Stimulated activated naive CD4-positive, alpha-beta T cell treated with Interleukin-2 at 50 U/mL for 16 hours (primary cell): ENCODE results near the gene CCDC93.

ENCODE experiments used
- DNase-seq: peaks from one replicate; lab custom pipeline; 2025; lab: John Stamatoyannopoulos, UW

Gene CCDC93

GRCh38 chr2:118013724-118014491 is at the start of gene CCDC93:
Gene CCDC93 (minus strand): TSS chr2:118014070. CDS start chr2:118013995, 75 bp downstream.
- DNase-seq = peak; percentile 84

- DNase-seq = no peak
These were observed 48.8 kb upstream of the CCDC93 start for GRCh38 chr2:118062669-118063068.

GRCh38 chr2:118062048-118062447 is 48.2 kb upstream of the CCDC93 start:
- no peak for DNase-seq

DNA sequence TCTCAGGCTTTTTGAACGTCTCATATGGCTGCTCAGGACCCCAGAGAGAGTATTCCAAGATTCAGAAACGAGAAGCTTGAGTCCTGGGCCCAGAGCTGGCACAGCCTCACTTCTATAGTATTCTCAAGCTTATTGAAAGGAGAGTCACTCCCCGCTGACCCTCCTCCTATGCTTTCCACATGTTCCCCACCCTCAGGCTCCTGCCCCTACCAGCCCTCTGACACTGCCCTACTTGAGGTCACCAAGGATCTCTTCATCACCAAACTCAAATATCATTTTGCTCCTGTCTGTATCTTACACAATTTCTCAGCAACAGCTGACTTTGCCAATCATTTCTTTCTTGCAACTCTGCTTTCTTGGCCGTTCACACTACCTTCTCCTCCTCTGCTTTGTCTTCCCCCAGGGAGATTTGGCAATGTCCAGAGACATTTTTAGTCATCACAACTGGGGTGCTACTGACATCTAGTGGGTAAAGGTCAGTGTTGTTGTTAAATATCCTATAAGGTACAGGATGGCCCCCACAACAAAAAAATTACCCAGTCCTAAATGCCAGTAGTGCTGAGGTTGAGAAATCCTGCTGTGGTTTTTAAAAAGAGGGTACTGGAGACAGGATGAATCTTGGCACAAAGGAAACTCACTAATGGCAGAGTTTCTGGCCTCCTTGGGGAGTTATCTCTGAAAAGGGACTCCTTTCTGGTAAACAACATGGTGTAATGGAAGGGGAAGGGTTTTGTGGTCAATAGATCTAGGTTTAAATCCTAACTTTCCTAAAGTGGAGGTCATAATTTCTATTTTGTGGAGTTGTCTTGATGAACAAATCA is 47.5 kb upstream of the CCDC93 start:
- no peak for DNase-seq

GRCh38 chr2:118059919-118060478 is 46.1 kb upstream of the CCDC93 start:
- no peak for DNase-seq

DNA sequence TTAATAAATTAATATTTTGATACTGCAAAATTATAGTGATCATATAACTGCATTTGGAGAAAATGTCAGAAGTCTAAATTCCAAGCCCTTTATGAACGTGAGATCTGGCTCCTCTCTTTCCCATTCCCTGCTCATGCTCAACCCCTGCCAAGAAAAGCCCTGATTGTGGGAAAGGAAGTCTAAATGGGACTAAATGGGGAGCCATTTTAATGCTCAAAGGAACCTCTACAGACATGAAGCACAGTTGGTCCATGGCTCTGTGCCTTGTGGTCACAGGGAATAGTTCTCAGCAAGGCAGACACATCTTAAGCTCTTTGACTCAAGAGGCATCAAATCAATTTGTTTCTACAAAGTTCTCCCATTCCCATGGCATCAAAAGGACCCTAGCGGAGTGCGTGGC is 45.1 kb upstream of the CCDC93 start:
- DNase-seq = no peak

- no peak for DNase-seq
These were observed 42.9 kb upstream of the CCDC93 start for GRCh38 chr2:118056801-118057200.

DNA sequence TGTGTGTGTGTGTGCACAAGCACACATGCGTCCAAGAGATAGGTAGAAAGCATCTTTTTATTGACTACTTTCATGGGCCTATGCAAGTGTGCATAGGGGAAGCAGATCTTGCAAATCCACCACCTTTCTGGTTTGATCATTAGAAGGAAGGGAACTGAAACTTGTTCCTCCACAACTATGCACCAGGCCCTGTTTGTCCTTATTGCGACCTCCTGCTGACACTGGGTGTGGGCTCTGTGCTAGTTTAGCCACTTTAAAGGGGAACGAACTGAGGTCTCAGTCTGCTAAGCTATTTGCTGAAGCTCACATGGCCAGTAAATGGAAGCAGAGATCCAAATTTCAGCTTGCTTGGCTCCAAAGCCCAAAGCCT is 42.3 kb upstream of the CCDC93 start:
- no peak for DNase-seq

- DNase-seq = no peak
These were observed 41.8 kb upstream of the CCDC93 start for GRCh38 chr2:118055512-118056164.

DNA sequence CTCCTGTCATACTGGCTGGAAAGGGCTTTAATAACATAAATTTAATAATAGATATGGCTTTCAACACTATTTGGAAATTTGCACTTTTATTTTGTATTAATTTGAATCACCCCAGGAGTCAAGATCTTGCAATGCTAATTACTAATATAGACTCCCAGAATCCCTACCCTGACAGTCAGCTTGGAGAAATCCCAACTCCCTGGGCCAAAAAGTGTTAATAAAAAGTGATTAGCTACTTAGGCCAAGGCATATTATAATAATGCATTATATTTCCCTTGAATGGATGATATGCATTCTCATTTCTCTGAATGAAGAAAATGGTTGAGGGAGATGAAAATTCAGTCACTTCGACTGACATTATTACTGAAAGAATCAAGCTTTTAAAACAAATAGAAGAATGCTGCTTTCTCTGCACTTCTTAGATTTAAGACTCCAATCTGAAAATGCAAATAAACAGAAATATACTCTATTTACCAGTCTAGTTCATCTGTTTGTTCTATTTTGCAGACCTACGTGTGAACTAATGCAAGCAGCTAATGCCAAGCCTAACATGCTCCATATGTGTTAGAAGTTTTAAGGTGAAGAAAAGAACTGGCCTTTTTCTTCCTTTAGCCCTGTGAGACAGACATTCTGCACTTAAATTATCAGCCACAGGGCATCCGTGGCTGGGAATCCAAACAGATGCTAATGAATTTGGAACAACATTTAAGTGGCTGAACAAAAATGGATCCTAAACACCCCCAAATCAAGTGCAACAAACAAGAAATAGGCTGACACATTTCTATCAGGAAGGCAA is 40.5 kb upstream of the CCDC93 start:
- DNase-seq = no peak

- DNase-seq = no peak
These were observed 39.8 kb upstream of the CCDC93 start for GRCh38 chr2:118053681-118054080.

GRCh38 chr2:118052474-118052873 is 38.6 kb upstream of the CCDC93 start:
- DNase-seq = no peak

DNA sequence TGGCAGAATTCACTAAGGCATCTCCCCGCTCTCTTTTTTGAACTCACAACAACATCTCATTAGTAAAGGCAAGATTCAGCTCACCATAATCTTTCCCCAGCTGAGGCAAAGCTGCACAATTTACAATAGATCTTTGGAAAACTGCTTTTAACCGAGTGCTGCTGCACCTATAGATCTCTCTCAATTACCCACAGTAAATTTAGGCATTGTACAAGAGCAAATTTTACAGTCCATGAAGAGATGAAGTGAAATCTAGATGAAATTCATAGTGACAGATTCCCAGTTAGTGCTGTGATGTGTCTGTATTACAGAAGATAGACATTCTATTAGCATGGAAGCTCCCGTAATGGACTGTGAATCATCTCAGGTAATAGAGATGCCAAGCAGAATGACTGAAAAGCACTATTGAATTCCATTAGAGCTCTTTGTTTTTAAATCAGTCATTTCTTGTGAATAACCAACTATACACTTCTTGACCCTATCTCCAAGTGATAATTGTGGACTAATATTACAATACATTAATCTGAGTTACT is 38.0 kb upstream of the CCDC93 start:
- no peak for DNase-seq

DNA sequence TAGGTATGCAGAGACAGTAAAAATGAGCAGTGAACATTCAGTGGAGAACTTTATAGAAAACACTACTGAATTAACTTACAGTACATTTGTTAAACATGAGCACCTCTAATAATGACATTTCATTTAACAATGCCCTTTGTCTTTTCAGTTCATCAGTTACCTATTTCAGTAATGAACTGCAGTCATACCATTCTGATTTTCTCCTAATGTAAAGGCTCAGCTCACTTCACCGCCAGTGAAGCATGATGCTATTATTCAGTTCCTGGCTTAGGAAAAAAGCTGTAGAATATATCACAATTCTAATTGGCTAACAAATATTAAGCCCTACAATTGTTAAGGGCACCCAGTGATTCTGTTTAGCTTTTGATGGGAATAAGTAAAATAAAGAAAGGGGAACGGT is 37.1 kb upstream of the CCDC93 start:
- DNase-seq = no peak

- DNase-seq = no peak
These were observed 36.5 kb upstream of the CCDC93 start for GRCh38 chr2:118050386-118050785.

- no peak for DNase-seq
These were observed 35.9 kb upstream of the CCDC93 start for GRCh38 chr2:118049816-118050140.

GRCh38 chr2:118049140-118049815 is 35.4 kb upstream of the CCDC93 start:
- no peak for DNase-seq

GRCh38 chr2:118048401-118048800 is 34.5 kb upstream of the CCDC93 start:
- no peak for DNase-seq

DNA sequence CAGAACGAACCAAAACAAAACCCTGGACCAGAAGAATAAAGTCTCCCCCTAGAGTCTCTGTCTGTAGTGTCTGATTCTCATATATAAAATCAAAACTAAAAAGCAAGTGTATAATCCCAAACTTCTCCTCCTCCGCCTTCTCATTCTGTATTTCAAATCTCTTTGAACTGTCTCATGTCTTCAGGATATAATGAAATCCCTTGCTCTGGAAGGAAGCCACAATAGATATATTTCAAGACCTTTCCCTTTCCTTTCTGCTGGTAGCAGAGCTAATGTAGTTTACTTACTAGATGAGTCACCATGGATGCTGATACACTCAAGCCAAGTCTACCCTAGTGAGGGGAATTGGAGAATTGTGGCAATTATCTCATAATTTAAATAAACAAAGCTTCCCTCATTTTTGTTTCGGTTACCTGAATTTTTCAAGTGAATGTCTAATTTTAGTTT is 33.5 kb upstream of the CCDC93 start:
- DNase-seq = no peak

GRCh38 chr2:118046634-118047210 is 32.9 kb upstream of the CCDC93 start:
- DNase-seq = no peak

DNA sequence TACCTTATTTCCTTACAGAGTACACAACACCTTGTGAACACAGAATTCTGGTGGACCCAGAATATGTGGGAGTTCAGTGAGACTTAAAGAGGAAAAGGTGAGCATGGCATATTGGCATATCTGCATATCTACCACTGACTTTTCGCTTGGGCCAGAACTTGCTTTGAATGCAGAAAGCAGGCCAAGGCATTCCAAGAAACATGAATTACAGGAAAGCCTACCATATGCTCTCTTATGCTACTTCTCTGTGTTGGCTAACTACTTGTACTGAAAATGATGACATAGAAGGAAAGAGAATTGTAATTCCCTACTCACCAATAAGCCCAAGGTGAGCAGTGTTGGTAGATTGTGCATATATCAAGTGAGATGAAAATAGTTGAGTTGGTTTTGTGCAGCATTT is 31.4 kb upstream of the CCDC93 start:
- DNase-seq = no peak
